B cell (primary cell): ENCODE data around the gene PTPN1. TPM values are rescaled to one million over a fixed set of nuclear protein-coding genes. Genes with fewer than 3 reads are reported as not detected.

Experiments
- ATAC-seq: fragments of 200-7000 bp; cut with Tn5 transposase; one replicate; pipeline ENCODE4 v1.10.0; 2021; ENCODE audit warnings: low read depth, mild to moderate bottlenecking, moderate number of reproducible peaks, moderate library complexity
- CTCF ChIA-PET: fragments of 350-600 bp; sonication (Branson Sonifier 250); formaldehyde crosslinking; loops from one replicate; lab custom pipeline; 2021; ENCODE audit warnings: antibody characterized with exemption, inconsistent platforms; lab: Charles Lee
- POLR2A ChIA-PET: fragments of 350-600 bp; sonication (Branson Sonifier 250); formaldehyde crosslinking; loops from one replicate; lab custom pipeline; 2021; ENCODE audit warnings: antibody characterized with exemption; lab: Charles Lee
- DNase-seq: peaks from one replicate; pipeline ENCODE4 v3.0.0; 2013
- H2AFZ ChIP-seq: 2 replicates; pipeline ENCODE4 v1.6.1; 2012; ENCODE audit warnings: mild to moderate bottlenecking, low read depth, low read length; ENCODE audit not compliant: insufficient read depth, poor library complexity, severe bottlenecking
- H3K27ac ChIP-seq, 2 donors: 1 replicate in 1 of 2; 2 replicates in 1 of 2; pipeline ENCODE4 v1.5.1; 2012 to 2013; ENCODE audit warnings: low read length in 2 of 2, mild to moderate bottlenecking in 2 of 2, moderate library complexity in 1 of 2
- H3K27me3 ChIP-seq, 4 experiments: fragments of 200-600 bp in 1 of 4; sonication (generic) in 1 of 4; replicated peaks in 1 of 4; 1 replicate in 2 of 4; 2 replicates in 2 of 4; pipeline versions ENCODE4 v1.6.1 to v1.7.0; 2013 to 2016; ENCODE audit warnings: low read length in 3 of 4, mild to moderate bottlenecking in 2 of 4, mixed read lengths in 1 of 4, moderate library complexity in 1 of 4; ENCODE audit not compliant: insufficient read depth in 4 of 4, control insufficient read depth in 3 of 4; ENCODE audit errors: control extremely low read depth in 1 of 4
- H3K36me3 ChIP-seq, 2 experiments: replicated peaks in 1 of 2; 1 replicate in 1 of 2; 2 replicates in 1 of 2; pipeline versions ENCODE4 v1.6.1 to v1.7.1; 2013; ENCODE audit warnings: low read length in 1 of 2; ENCODE audit not compliant: insufficient read depth in 2 of 2, control insufficient read depth in 1 of 2; ENCODE audit errors: control extremely low read depth in 1 of 2, extremely low read depth in 1 of 2
- H3K4me1 ChIP-seq, 2 donors: fragments of 200-600 bp in 1 of 2; sonication (generic) in 1 of 2; 1 replicate in 1 of 2; 2 replicates in 1 of 2; pipeline versions ENCODE4 v1.5.1 to v1.6.1; 2013 to 2017; ENCODE audit warnings: low read length in 2 of 2; ENCODE audit not compliant: control insufficient read depth in 2 of 2, insufficient read depth in 2 of 2
- H3K4me2 ChIP-seq: replicated peaks from 2 replicates; pipeline ENCODE3; 2012; ENCODE audit warnings: mild to moderate bottlenecking, low read depth, low read length; ENCODE audit not compliant: poor library complexity, severe bottlenecking
- H3K4me3 ChIP-seq, 5 experiments: fragments of 200-600 bp in 1 of 5; sonication (generic) in 1 of 5; 1 replicate in 3 of 5; 2 replicates in 2 of 5; pipeline versions ENCODE4 v1.5.1 to v1.7.0; 2011 to 2016; ENCODE audit warnings: low read length in 4 of 5, mild to moderate bottlenecking in 4 of 5, low read depth in 2 of 5, control low read depth in 1 of 5, moderate library complexity in 1 of 5; ENCODE audit not compliant: insufficient read depth in 1 of 5; ENCODE audit errors: control extremely low read depth in 1 of 5, extremely low read depth in 1 of 5
- H3K79me2 ChIP-seq: fragments of 200-600 bp; sonication (generic); one replicate; pipeline ENCODE4 v1.6.0; 2016; ENCODE audit warnings: low read length; ENCODE audit not compliant: control insufficient read depth, insufficient read depth
- H3K9ac ChIP-seq: fragments of 200-600 bp; sonication (generic); 2 replicates; pipeline ENCODE4 v1.6.1; 2017; ENCODE audit warnings: mild to moderate bottlenecking, low read length, moderate library complexity
- H3K9me3 ChIP-seq, 3 donors: one replicate each; pipeline versions ENCODE4 v1.6.1 to v1.7.1; 2013; ENCODE audit warnings: low read length in 2 of 3; ENCODE audit not compliant: control insufficient read depth in 2 of 3, insufficient read depth in 1 of 3; ENCODE audit errors: control extremely low read depth in 1 of 3
- H4K20me1 ChIP-seq: 2 replicates; pipeline ENCODE4 v1.6.0; 2012; ENCODE audit warnings: mild to moderate bottlenecking, low read length; ENCODE audit not compliant: insufficient read depth, control insufficient read depth, poor library complexity, severe bottlenecking
- H3K27ac Mint-ChIP-seq: one replicate; pipeline ENCODE4 v1.8.0; 2021; ENCODE audit warnings: mixed read lengths
- H3K27me3 Mint-ChIP-seq: one replicate; pipeline ENCODE4 v1.8.0; 2021; ENCODE audit warnings: mixed read lengths
- H3K4me1 Mint-ChIP-seq: one replicate; pipeline ENCODE4 v1.8.0; 2021; ENCODE audit warnings: mixed read lengths
- H3K4me3 Mint-ChIP-seq: one replicate; pipeline ENCODE4 v1.8.0; 2021; ENCODE audit warnings: mixed read lengths
- H3K9me3 Mint-ChIP-seq: one replicate; pipeline ENCODE4 v1.8.0; 2022; ENCODE audit warnings: mixed read lengths; ENCODE audit not compliant: insufficient read depth
- EZH2 ChIP-seq: IDR thresholded peaks from 2 replicates; pipeline ENCODE4 v1.6.1; 2012; ENCODE audit warnings: borderline replicate concordance, low read depth, mild to moderate bottlenecking, moderate library complexity, low read length; ENCODE audit not compliant: insufficient read depth, poor library complexity, severe bottlenecking
- WGBS: methylation state at CpG from one replicate; pipeline ENCODE4 v1.1.5; 2013; ENCODE audit warnings: missing lambda C conversion rate; ENCODE audit not compliant: insufficient coverage; 5-methylcytosine and 5-hydroxymethylcytosine counted together
- intact Hi-C: fragments of 100-400 bp; cut with micrococcal nuclease; formaldehyde crosslinking; loops from one replicate; pipeline ENCODE4 v1.10.0; 2022
- polyA plus RNA-seq: library from polyadenylated mRNA; depleted of rRNA; stranded (reverse); fragments of >200 nt; gene quantifications from 2 replicates; pipeline ENCODE4 v1.2.3, GENCODE V29; 2012
- total RNA-seq, 2 donors: library from RNA; stranded (reverse); fragments of 120-200 nt in 1 of 2; gene quantifications; 1 replicate in 1 of 2; 2 replicates in 1 of 2; pipeline versions ENCODE4 v1.2.3 to v1.2.4, GENCODE V29; 2013 to 2022
- TF ChIP-seq, protein P1 (sequence below): fragments of 200-600 bp; IDR thresholded peaks from one replicate; pipeline ENCODE4 v1.8.0; 2022; ENCODE audit warnings: antibody characterized with exemption, mild to moderate bottlenecking

Gene PTPN1
- total and polyA plus RNA-seq, 2 donors (not counting 1 experiment from before 2014, with no cell fraction given), result 77.4 to 134 TPM

DNA sequence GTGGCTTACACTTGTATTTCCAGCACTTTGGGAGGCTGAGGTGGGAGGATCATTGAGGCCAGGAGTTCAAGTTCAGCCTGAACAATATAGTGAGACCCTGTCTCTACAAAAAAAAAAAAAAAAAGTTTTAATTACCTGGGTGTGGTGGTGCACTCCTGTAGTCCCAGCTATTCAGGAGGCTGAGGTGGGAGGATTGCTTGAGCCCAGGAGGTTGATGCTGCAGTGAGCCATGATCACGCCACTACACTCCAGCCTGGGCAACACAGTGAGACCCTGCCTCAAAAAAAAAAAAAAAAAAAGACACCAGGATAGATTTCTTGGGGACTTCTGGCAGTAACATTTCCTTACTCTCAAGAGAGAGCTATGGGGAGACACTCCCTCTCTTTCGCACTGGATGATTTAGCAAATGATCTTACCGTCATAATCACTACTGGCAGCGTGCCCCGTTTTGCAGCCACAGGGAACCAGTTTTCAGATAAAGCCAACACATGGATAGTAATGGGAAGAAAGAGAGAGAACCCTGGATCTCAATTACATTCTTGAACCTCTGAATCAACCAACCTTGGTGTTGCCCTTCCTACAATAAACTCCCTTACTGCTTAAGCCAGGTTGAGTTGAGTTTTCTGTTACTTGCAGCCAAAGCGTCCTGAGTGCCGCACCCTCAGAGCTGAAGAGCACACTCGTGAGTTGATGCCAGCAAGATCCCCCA lies 18.1 kb upstream of the PTPN1 start:
- no peak overlapping the region for H3K4me3 ChIP-seq
- ChIA-PET POLR2A (interaction anchor here (0.7 to 1.2 kb wide), 2 partner anchors 30 to 57 kb away, joined by 3 to 6 read pairs; no protein-coding TSS in a partner anchor), CTCF (interaction anchor here (1.1 to 2.1 kb wide), 3 partner anchors 11 to 78 kb away, joined by 5 to 8 read pairs (median 6); no protein-coding TSS in a partner anchor)
- no peaks in the 10 kb centered on the region for H3K27me3 Mint-ChIP-seq
- no peak overlapping the region for H3K27ac Mint-ChIP-seq
- H3K4me3 Mint-ChIP-seq, result no peak overlapping the region
- peaks cover 34% of the 10 kb centered on the region for H3K4me1 Mint-ChIP-seq
- H3K4me2 ChIP-seq, result no peak overlapping the region
- no peaks in the 10 kb centered on the region for H3K79me2 ChIP-seq
- H3K27ac ChIP-seq, result no peak overlapping the region
- intact Hi-C loops, result no loop called here
- WGBS, result 100% methylated on average over 3 of the region's 8 CpGs
- no peak overlapping the region for H2AFZ ChIP-seq
- no peaks in the 10 kb centered on the region for H3K36me3 ChIP-seq
- TF ChIP-seq, protein P1, sequence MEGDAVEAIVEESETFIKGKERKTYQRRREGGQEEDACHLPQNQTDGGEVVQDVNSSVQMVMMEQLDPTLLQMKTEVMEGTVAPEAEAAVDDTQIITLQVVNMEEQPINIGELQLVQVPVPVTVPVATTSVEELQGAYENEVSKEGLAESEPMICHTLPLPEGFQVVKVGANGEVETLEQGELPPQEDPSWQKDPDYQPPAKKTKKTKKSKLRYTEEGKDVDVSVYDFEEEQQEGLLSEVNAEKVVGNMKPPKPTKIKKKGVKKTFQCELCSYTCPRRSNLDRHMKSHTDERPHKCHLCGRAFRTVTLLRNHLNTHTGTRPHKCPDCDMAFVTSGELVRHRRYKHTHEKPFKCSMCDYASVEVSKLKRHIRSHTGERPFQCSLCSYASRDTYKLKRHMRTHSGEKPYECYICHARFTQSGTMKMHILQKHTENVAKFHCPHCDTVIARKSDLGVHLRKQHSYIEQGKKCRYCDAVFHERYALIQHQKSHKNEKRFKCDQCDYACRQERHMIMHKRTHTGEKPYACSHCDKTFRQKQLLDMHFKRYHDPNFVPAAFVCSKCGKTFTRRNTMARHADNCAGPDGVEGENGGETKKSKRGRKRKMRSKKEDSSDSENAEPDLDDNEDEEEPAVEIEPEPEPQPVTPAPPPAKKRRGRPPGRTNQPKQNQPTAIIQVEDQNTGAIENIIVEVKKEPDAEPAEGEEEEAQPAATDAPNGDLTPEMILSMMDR, result no peak
- TF ChIP-seq EZH2, result no peak
- no peak overlapping the region for H3K9ac ChIP-seq
- no peak for DNase-seq
- no peaks in the 10 kb centered on the region for H3K9me3 ChIP-seq
- peaks cover 0 to 2% (median 0%) of the 10 kb centered on the region in 4 experiments for H3K27me3 ChIP-seq
- no peaks in the 10 kb centered on the region for H4K20me1 ChIP-seq
- ATAC-seq, result no peak
- H3K9me3 Mint-ChIP-seq, result no peaks in the 10 kb centered on the region
- peaks cover 12 to 16% of the 10 kb centered on the region in 2 donors for H3K4me1 ChIP-seq

DNA sequence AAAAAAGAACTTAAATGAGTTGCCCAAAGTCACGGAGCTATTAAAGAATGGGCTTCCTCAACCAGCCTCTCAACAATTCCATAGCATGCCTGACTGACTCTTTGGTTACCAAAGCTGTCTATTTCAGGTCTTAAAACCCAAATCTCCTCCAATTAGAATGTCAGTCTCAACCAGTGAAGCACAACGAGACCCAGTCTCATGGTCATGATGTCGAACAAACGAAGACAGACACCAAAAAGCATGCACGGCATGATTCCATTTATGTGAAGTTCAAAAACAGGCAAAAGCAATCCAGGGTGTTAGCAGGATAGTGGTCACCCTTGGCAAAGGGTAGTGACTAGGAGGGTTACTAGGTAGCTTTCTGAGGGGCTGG lies 16.3 kb upstream of the PTPN1 start:
- Mint-ChIP-seq H3K4me3 (no peak overlapping the region), H3K27ac (no peak overlapping the region), H3K4me1 (peaks cover 29% of the 10 kb centered on the region), H3K27me3 (no peaks in the 10 kb centered on the region), H3K9me3 (no peaks in the 10 kb centered on the region)
- Histone ChIP-seq H3K4me1 (peaks cover 0 to 7% of the 10 kb centered on the region in 2 donors), H3K79me2 (no peaks in the 10 kb centered on the region), H4K20me1 (no peaks in the 10 kb centered on the region), H3K36me3 (no peaks in the 10 kb centered on the region), H3K9me3 (no peaks in the 10 kb centered on the region), H3K9ac (no peak overlapping the region), H3K4me3 (no peak overlapping the region), H3K27me3 (peaks cover 0 to 2% (median 0%) of the 10 kb centered on the region in 4 experiments), H3K4me2 (no peak overlapping the region), H3K27ac (no peak overlapping the region), H2AFZ (no peak overlapping the region)
- ATAC-seq (no peak), DNase-seq (no peak)
- ChIA-PET POLR2A (no interaction called here), CTCF (interaction anchor here (1.4 to 2.1 kb wide), 2 partner anchors 9 to 81 kb away, joined by 3 to 8 read pairs; no protein-coding TSS in a partner anchor)
- 79% methylated on average over 5 of the region's 5 CpGs for WGBS
- TF ChIP-seq EZH2, result no peak
- TF ChIP-seq, protein P1, result no peak
- intact Hi-C loops, result no loop called here
